GM06990 (cell line): Measurements from ENCODE around the gene ILDR2.

ENCODE experiments used
- DNase-seq: peaks from one replicate; pipeline ENCODE4 v3.0.0-alpha.2; 2011; ENCODE audit not compliant: insufficient read length; ENCODE audit errors: extremely low read depth
- H3K27me3 ChIP-seq: replicated peaks from 2 replicates; pipeline ENCODE4 v1.6.0; 2011; ENCODE audit warnings: low read length; ENCODE audit not compliant: control insufficient read depth, insufficient read depth
- H3K36me3 ChIP-seq: 2 replicates; pipeline ENCODE4 v1.5.1; 2011; ENCODE audit warnings: low read length; ENCODE audit not compliant: control insufficient read depth, insufficient read depth
- H3K4me3 ChIP-seq: replicated peaks from 2 replicates; pipeline ENCODE4 v1.5.1; 2011; ENCODE audit warnings: low read depth, mild to moderate bottlenecking, control low read depth, low read length
- TF ChIP-seq, protein P1 (sequence below): IDR thresholded peaks from 2 replicates; pipeline ENCODE4 v1.5.1; 2011; ENCODE audit warnings: low read length, control low read depth, mild to moderate bottlenecking, inconsistent platforms; ENCODE audit not compliant: insufficient read depth, poor library complexity, severe bottlenecking

The ILDR2 gene

DNA sequence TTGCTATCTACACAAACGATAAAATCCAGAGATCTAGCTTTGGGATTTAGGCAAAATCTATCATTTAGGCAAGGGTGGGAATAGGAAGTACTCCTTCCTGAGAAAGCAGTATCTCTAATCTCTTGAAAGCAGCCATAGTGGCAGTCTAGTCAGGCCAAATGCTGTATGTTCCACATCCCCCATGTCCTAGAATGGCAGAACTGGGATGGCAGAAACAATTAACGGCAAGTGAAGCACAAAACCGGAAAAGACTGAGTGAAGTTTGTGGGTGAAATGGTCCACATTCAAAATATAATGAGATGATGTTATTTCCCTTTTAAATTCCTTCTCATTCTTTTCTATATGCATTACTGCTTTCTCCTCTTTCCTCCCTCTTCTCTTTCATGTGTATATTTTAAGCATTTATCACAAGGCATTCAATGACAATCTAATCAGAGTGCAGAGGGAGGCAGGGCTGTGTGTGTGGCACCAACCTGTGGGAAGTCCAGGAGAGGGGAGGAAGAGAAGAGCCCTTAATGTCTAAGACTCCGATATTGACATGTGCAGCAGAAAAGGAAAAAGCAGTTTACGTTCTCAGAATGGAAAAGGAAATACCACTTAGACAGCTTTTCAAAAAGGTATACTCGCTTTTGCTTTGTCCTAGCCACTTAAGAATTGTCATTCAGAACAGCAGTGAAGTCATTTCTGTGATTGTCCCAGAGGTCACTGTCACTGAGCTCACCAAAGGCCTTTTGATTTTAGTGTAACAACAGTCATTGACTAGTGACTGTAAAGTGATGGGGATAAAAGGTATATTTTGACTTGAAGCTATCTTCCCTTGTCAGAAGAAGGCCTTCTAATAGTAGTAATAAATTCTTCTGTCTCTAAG is 57.0 kb downstream of the ILDR2 start:
- H3K27me3 ChIP-seq = no peaks in the 10 kb centered on the region

DNA sequence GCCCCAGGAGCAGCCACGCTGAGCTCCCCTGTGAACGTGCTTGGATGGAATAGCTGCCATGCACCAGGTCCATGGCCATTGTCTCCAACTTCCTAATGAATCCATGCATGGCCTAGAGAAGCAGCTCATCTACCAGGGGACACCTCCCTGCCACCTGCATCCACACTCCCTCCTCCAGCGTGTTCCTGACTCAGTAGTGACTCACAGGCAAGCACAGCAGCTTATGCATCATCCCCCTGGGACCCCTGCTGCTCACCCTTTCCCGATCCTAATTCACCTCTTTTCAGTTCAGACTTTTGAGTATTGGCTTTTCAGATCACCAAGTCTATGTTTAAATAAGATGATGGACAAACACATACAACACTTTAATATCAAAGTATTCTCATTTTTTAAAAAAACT is 59.4 kb downstream of the ILDR2 start:
- no peak overlapping the region for H3K4me3 ChIP-seq
- DNase-seq = no peak
- no peaks in the 10 kb centered on the region for H3K27me3 ChIP-seq
- TF ChIP-seq, protein P1, sequence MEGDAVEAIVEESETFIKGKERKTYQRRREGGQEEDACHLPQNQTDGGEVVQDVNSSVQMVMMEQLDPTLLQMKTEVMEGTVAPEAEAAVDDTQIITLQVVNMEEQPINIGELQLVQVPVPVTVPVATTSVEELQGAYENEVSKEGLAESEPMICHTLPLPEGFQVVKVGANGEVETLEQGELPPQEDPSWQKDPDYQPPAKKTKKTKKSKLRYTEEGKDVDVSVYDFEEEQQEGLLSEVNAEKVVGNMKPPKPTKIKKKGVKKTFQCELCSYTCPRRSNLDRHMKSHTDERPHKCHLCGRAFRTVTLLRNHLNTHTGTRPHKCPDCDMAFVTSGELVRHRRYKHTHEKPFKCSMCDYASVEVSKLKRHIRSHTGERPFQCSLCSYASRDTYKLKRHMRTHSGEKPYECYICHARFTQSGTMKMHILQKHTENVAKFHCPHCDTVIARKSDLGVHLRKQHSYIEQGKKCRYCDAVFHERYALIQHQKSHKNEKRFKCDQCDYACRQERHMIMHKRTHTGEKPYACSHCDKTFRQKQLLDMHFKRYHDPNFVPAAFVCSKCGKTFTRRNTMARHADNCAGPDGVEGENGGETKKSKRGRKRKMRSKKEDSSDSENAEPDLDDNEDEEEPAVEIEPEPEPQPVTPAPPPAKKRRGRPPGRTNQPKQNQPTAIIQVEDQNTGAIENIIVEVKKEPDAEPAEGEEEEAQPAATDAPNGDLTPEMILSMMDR = no peak
- H3K36me3 ChIP-seq = no peaks in the 10 kb centered on the region

More for the DNA sequence above, 57.0 kb downstream of the ILDR2 start:
- Histone ChIP-seq H3K36me3 (no peaks in the 10 kb centered on the region), H3K4me3 (no peak overlapping the region)
- no peak for DNase-seq
- TF ChIP-seq, protein P1 = no peak

DNA sequence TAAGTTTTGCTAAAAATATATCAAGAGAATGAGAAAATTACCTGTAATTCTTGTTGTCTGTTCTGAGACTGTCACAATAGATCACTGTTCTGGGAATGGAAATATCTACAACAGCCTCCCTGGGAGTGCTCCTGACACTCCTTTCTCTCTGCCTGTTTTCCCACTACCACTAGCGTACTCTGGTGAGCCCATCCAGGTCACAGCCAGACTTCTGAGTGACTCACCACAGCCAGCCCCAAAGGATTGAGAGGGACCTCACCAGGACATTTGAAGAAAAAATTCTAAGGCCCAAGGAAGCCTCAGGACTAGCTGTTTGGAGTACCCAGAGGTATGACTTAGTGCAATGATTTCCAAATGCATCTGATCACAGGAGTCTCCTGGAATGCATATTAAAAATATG is 60.3 kb downstream of the ILDR2 start:
- H3K36me3 ChIP-seq = no peaks in the 10 kb centered on the region
- no peak for DNase-seq
- H3K4me3 ChIP-seq = no peak overlapping the region
- TF ChIP-seq, protein P1 = no peak
- no peaks in the 10 kb centered on the region for H3K27me3 ChIP-seq

DNA sequence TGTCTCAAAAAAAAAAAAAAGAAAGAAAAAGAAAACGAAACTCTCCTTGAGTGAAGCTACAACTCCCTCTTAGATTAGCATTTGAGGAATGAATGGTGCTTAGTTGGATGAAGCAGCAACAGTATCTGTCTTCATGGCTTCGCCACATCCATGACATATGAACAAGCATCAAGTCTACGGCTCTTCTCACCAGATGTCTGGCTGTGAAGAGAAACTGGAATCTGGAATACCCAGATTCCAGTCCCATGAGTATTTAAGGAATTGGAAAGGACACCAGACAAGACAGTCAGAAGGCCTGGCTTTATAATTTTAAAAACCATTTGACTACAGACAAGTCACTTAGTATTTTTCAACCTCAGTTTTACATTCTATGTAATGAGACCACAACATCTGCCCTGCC is 61.2 kb downstream of the ILDR2 start:
- H3K36me3 ChIP-seq = no peaks in the 10 kb centered on the region
- H3K4me3 ChIP-seq = no peak overlapping the region
- no peaks in the 10 kb centered on the region for H3K27me3 ChIP-seq
- DNase-seq = no peak
- TF ChIP-seq, protein P1 = no peak

DNA sequence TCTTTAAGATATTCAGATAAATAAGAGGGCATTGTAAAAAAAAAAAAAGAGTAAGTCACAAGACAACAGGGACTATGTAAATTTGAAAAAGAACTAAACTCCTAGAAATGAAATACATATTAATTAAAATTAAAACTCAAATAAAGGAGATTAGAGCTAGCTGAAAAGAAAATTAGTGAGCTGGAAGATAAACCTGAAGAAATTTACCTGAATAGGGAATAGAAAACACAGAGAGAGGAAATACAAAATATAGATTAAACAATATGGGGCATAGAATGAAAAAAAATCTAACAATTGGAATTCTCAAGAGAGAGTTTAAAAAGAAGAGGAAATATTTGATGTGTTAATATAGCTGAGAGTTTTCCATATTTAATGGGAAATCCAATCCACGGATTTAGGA is 63.7 kb downstream of the ILDR2 start:
- Histone ChIP-seq H3K36me3 (no peaks in the 10 kb centered on the region), H3K4me3 (no peak overlapping the region), H3K27me3 (no peaks in the 10 kb centered on the region)
- TF ChIP-seq, protein P1 = no peak
- DNase-seq = no peak
